ENCODE results near the gene IFI27L1.

The IFI27L1 gene

DNA sequence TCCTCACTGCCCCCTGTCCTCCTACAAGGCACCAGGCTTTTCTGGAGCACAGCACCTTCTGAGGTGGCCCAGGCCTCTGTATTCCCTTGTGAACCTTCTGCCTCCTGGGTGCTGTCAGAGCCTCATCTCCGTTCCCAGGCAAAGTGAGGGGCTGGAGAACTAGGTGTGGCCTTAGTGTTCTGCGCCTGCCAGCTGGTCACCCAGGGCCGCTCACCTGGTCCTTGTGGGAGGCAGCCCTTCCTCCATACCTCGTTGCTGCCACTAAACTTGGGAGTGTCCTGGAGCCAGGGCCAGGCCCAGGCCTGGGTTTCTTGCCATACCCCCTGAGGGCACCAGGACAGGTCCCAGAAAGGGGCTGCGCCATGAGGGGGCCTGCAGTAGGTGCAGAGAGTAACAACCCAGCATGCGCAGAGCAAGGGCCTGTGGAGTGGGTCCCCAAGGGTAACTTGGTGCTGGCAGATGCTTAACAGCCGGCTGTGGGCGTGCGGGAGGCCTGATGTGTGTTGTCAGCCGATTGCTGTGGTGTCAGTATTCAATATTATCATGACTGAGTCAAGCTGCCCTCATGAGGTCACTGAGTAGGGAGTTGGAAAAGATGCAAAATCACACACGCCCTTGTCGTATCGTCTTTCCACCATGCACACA lies 37.9 kb upstream of the IFI27L1 start:
- H2AK5ac ChIP-seq (ENCODE audit: low read depth, low read length): no peak overlapping the region
- no peak overlapping the region for H2BK12ac ChIP-seq (ENCODE audit: low read length)
- H3K36me3 ChIP-seq (replicated peaks in 1 of 2; ENCODE audit: control insufficient read depth in 2 of 2, insufficient read depth in 2 of 2, low read length in 2 of 2): peaks cover 23 to 51% of the 10 kb centered on the region in 2 donors
- H2BK120ac ChIP-seq (ENCODE audit: low read depth, low read length): no peak overlapping the region
- no peaks in the 10 kb centered on the region for H3K27me3 ChIP-seq (ENCODE audit: control insufficient read depth in 3 of 3, insufficient read depth in 3 of 3, low read depth in 1 of 3, low read length in 3 of 3)
- no peak overlapping the region for H3K4me3 ChIP-seq (ENCODE audit: low read length in 2 of 2)
- no peak overlapping the region for H4K8ac ChIP-seq (ENCODE audit: low read depth, low read length)
- no peak overlapping the region for H3K27ac ChIP-seq (replicated peaks; ENCODE audit: low read length)
- no CpG with 5 or more reads among the region's 13 CpGs for WGBS, 2 donors (ENCODE audit: extremely low coverage in 2 of 2, insufficient read length in 2 of 2, insufficient replicate concordance in 1 of 2)
- H3K9ac ChIP-seq (ENCODE audit: low read depth, low read length, poor library complexity): no peak overlapping the region
- DNase-seq (ENCODE audit: low spot score): no peak
- peak overlapping the region; percentile 21 for H3K18ac ChIP-seq (ENCODE audit: low read length)
- H2AFZ ChIP-seq (ENCODE audit: low read length): no peak overlapping the region
- peaks cover 2% of the 10 kb centered on the region for H3K79me1 ChIP-seq (ENCODE audit: low read depth, low read length)
- no peak overlapping the region for H2BK5ac ChIP-seq (ENCODE audit: low read length)
- H3K4ac ChIP-seq (ENCODE audit: low read length): no peak overlapping the region
- H3K4me2 ChIP-seq (ENCODE audit: insufficient read depth, low read length, poor library complexity, severe bottlenecking): no peak overlapping the region
- no peak overlapping the region for H2BK15ac ChIP-seq (ENCODE audit: low read length)
- H3K4me1 ChIP-seq (ENCODE audit: control insufficient read depth in 2 of 2, insufficient read depth in 1 of 2, low read depth in 1 of 2, low read length in 2 of 2): peaks cover 0 to 2% of the 10 kb centered on the region in 2 donors
- H3K14ac ChIP-seq (ENCODE audit: low read length): no peak overlapping the region
- no peak overlapping the region for H4K91ac ChIP-seq (ENCODE audit: low read depth, low read length, poor library complexity)
- no peaks in the 10 kb centered on the region for H3K9me3 ChIP-seq (replicated peaks in 1 of 2; ENCODE audit: control insufficient read depth in 2 of 2, insufficient read depth in 1 of 2, low read depth in 1 of 2, low read length in 2 of 2)
- no peak overlapping the region for H3K23ac ChIP-seq (ENCODE audit: low read depth, low read length, poor library complexity)

DNA sequence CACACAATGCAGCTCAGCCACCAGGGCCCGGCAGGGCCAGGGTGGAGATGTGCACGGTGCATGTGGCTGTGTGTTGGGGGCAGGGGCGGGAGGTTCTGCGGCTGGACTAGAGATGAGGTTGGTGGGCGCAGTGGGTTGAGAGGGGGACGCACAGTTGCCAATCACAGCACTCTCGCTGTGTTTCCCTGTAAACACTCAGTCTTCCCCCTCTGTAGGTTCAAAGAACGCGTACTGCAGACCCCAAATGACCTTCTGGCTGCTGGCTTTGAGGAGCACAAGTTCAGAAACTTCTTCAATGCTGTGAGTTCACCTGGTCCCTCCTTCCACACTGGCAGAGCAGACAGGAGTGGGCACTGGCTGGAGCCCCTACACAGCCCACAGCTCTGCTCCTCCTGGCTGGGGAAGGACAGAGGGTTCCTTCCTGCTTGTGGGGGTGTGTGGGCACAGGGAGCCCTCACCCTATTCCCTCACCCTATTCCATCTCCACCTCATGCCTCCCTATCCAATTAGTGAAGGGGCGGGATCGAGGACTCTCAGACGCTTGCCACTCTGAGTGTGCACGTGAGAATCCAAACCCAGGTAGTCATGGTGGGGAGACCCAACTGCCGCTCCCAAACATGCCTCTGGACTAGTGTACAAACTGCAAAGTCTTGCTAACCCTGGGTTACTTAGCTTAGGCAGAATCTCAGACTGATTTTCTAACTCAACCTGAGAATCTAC lies 37.2 kb upstream of the IFI27L1 start:
- Histone ChIP-seq H3K4me2 (ENCODE audit: insufficient read depth, low read length, poor library complexity, severe bottlenecking) (no peak overlapping the region), H4K8ac (ENCODE audit: low read depth, low read length) (peak overlapping the region; percentile 74), H2BK12ac (ENCODE audit: low read length) (no peak overlapping the region), H3K14ac (ENCODE audit: low read length) (no peak overlapping the region), H3K4me1 (ENCODE audit: control insufficient read depth in 2 of 2, insufficient read depth in 1 of 2, low read depth in 1 of 2, low read length in 2 of 2) (peaks cover 0 to 2% of the 10 kb centered on the region in 2 donors), H2BK5ac (ENCODE audit: low read length) (no peak overlapping the region), H3K18ac (ENCODE audit: low read length) (no peak overlapping the region), H2AFZ (ENCODE audit: low read length) (no peak overlapping the region), H2BK120ac (ENCODE audit: low read depth, low read length) (no peak overlapping the region), H3K23ac (ENCODE audit: low read depth, low read length, poor library complexity) (no peak overlapping the region), H2AK5ac (ENCODE audit: low read depth, low read length) (no peak overlapping the region), H3K27ac (replicated peaks; ENCODE audit: low read length) (no peak overlapping the region), H3K79me1 (ENCODE audit: low read depth, low read length) (no peaks in the 10 kb centered on the region), H3K4ac (ENCODE audit: low read length) (no peak overlapping the region), H3K9ac (ENCODE audit: low read depth, low read length, poor library complexity) (no peak overlapping the region), H2BK15ac (ENCODE audit: low read length) (no peak overlapping the region), H3K4me3 (ENCODE audit: low read length in 2 of 2) (no peak overlapping the region), H3K9me3 (replicated peaks in 1 of 2; ENCODE audit: control insufficient read depth in 2 of 2, insufficient read depth in 1 of 2, low read depth in 1 of 2, low read length in 2 of 2) (no peaks in the 10 kb centered on the region), H3K36me3 (replicated peaks in 1 of 2; ENCODE audit: control insufficient read depth in 2 of 2, insufficient read depth in 2 of 2, low read length in 2 of 2) (peaks cover 27 to 58% of the 10 kb centered on the region in 2 donors), H4K91ac (ENCODE audit: low read depth, low read length, poor library complexity) (no peak overlapping the region), H3K27me3 (ENCODE audit: control insufficient read depth in 3 of 3, insufficient read depth in 3 of 3, low read depth in 1 of 3, low read length in 3 of 3) (no peaks in the 10 kb centered on the region)
- WGBS, 2 donors (ENCODE audit: extremely low coverage in 2 of 2, insufficient read length in 2 of 2, insufficient replicate concordance in 1 of 2): no CpG with 5 or more reads among the region's 14 CpGs
- no peak for DNase-seq (ENCODE audit: low spot score)

DNA sequence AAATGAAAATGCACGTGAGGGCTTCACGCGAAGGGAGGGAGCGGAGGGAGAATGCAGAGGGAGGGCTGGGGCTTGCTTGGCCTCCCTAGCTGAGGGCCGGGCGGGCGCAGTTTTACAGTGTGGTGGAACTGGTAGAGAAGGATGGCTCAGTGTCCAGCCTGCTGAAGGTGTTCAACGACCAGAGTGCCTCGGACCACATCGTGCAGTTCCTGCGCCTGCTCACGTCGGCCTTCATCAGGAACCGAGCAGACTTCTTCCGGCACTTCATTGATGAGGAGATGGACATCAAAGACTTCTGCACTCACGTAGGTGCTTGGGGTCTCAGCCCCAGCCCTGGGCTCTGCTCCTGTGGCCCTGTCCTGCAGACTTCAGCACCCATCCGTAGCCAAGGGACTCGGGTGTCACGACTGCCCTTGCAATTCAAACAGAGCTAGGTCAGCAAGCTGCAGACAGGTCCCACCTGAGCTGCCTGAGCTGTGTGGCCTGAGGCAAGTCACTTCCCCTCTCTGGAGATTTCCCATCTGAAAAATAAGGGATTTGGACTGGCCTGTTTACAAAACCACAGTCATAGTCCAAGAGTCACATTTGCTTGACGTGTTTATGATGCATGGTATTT lies 36.5 kb upstream of the IFI27L1 start:
- H4K91ac ChIP-seq (ENCODE audit: low read depth, low read length, poor library complexity): no peak overlapping the region
- H3K4me1 ChIP-seq (ENCODE audit: control insufficient read depth in 2 of 2, insufficient read depth in 1 of 2, low read depth in 1 of 2, low read length in 2 of 2): no peaks in the 10 kb centered on the region
- DNase-seq (ENCODE audit: low spot score): no peak
- H3K79me1 ChIP-seq (ENCODE audit: low read depth, low read length): no peaks in the 10 kb centered on the region
- no peak overlapping the region for H3K14ac ChIP-seq (ENCODE audit: low read length)
- no peaks in the 10 kb centered on the region for H3K27me3 ChIP-seq (ENCODE audit: control insufficient read depth in 3 of 3, insufficient read depth in 3 of 3, low read depth in 1 of 3, low read length in 3 of 3)
- no peak overlapping the region for H3K4ac ChIP-seq (ENCODE audit: low read length)
- H3K27ac ChIP-seq (replicated peaks; ENCODE audit: low read length): no peak overlapping the region
- no peak overlapping the region for H2AK5ac ChIP-seq (ENCODE audit: low read depth, low read length)
- H3K18ac ChIP-seq (ENCODE audit: low read length): no peak overlapping the region
- H2AFZ ChIP-seq (ENCODE audit: low read length): no peak overlapping the region
- H3K4me3 ChIP-seq (ENCODE audit: low read length in 2 of 2): no peak overlapping the region
- no peaks in the 10 kb centered on the region for H3K9me3 ChIP-seq (replicated peaks in 1 of 2; ENCODE audit: control insufficient read depth in 2 of 2, insufficient read depth in 1 of 2, low read depth in 1 of 2, low read length in 2 of 2)
- no CpG with 5 or more reads among the region's 20 CpGs for WGBS, 2 donors (ENCODE audit: extremely low coverage in 2 of 2, insufficient read length in 2 of 2, insufficient replicate concordance in 1 of 2)
- no peak overlapping the region for H3K23ac ChIP-seq (ENCODE audit: low read depth, low read length, poor library complexity)
- H3K4me2 ChIP-seq (ENCODE audit: insufficient read depth, low read length, poor library complexity, severe bottlenecking): no peak overlapping the region
- H2BK15ac ChIP-seq (ENCODE audit: low read length): no peak overlapping the region
- H3K36me3 ChIP-seq (replicated peaks in 1 of 2; ENCODE audit: control insufficient read depth in 2 of 2, insufficient read depth in 2 of 2, low read length in 2 of 2): peaks cover 30 to 64% of the 10 kb centered on the region in 2 donors
- no peak overlapping the region for H3K9ac ChIP-seq (ENCODE audit: low read depth, low read length, poor library complexity)
- H2BK5ac ChIP-seq (ENCODE audit: low read length): no peak overlapping the region
- no peak overlapping the region for H2BK12ac ChIP-seq (ENCODE audit: low read length)
- no peak overlapping the region for H2BK120ac ChIP-seq (ENCODE audit: low read depth, low read length)
- H4K8ac ChIP-seq (ENCODE audit: low read depth, low read length): no peak overlapping the region

DNA sequence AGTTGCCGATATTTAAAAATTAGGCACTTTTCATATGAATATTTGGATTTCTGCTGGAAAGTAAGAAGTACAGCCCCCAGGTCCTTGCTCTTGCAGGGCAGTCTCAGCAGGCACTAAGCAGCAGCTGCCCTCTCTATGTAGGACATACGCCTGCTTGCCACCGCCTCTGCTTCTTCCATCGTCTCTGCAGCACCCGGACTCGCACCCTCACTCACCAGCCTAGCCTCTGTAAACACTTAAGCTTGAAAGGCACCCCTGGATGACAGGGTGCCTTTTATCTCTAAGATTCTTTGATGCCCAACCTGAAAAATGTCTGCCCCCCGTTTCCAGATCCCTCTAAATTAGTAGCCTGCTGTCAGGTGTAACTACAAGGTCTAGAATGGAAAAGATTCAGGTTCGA lies 36.0 kb upstream of the IFI27L1 start:
- no peak overlapping the region for H3K18ac ChIP-seq (ENCODE audit: low read length)
- H3K4ac ChIP-seq (ENCODE audit: low read length): no peak overlapping the region
- no peak overlapping the region for H4K91ac ChIP-seq (ENCODE audit: low read depth, low read length, poor library complexity)
- H3K9me3 ChIP-seq (replicated peaks in 1 of 2; ENCODE audit: control insufficient read depth in 2 of 2, insufficient read depth in 1 of 2, low read depth in 1 of 2, low read length in 2 of 2): no peaks in the 10 kb centered on the region
- H3K9ac ChIP-seq (ENCODE audit: low read depth, low read length, poor library complexity): no peak overlapping the region
- H3K4me2 ChIP-seq (ENCODE audit: insufficient read depth, low read length, poor library complexity, severe bottlenecking): no peak overlapping the region
- H3K27ac ChIP-seq (replicated peaks; ENCODE audit: low read length): no peak overlapping the region
- peaks cover 34 to 70% of the 10 kb centered on the region in 2 donors for H3K36me3 ChIP-seq (replicated peaks in 1 of 2; ENCODE audit: control insufficient read depth in 2 of 2, insufficient read depth in 2 of 2, low read length in 2 of 2)
- no peak overlapping the region for H2BK15ac ChIP-seq (ENCODE audit: low read length)
- H3K79me1 ChIP-seq (ENCODE audit: low read depth, low read length): no peaks in the 10 kb centered on the region
- no peak overlapping the region for H3K14ac ChIP-seq (ENCODE audit: low read length)
- H3K4me1 ChIP-seq (ENCODE audit: control insufficient read depth in 2 of 2, insufficient read depth in 1 of 2, low read depth in 1 of 2, low read length in 2 of 2): no peaks in the 10 kb centered on the region
- H4K8ac ChIP-seq (ENCODE audit: low read depth, low read length): no peak overlapping the region
- no peak overlapping the region for H2BK120ac ChIP-seq (ENCODE audit: low read depth, low read length)
- no peak overlapping the region for H3K23ac ChIP-seq (ENCODE audit: low read depth, low read length, poor library complexity)
- no peak overlapping the region for H2AFZ ChIP-seq (ENCODE audit: low read length)
- no peak overlapping the region for H2AK5ac ChIP-seq (ENCODE audit: low read depth, low read length)
- H3K4me3 ChIP-seq (ENCODE audit: low read length in 2 of 2): no peak overlapping the region
- H2BK12ac ChIP-seq (ENCODE audit: low read length): no peak overlapping the region
- no peak overlapping the region for H2BK5ac ChIP-seq (ENCODE audit: low read length)
- H3K27me3 ChIP-seq (ENCODE audit: control insufficient read depth in 3 of 3, insufficient read depth in 3 of 3, low read depth in 1 of 3, low read length in 3 of 3): no peaks in the 10 kb centered on the region
- no peak for DNase-seq (ENCODE audit: low spot score)
- no CpG with 5 or more reads among the region's 8 CpGs for WGBS, 2 donors (ENCODE audit: extremely low coverage in 2 of 2, insufficient read length in 2 of 2, insufficient replicate concordance in 1 of 2)

Measured in neuronal stem cell (in vitro differentiated cells).